Iris pigment epithelial cell (primary cell): ENCODE measurements around the gene CHSY3.

Source experiments
- DNase-seq: peaks from one replicate; pipeline ENCODE4 v3.0.0-alpha.2; 2011; ENCODE audit warnings: low read depth

Gene CHSY3

DNA sequence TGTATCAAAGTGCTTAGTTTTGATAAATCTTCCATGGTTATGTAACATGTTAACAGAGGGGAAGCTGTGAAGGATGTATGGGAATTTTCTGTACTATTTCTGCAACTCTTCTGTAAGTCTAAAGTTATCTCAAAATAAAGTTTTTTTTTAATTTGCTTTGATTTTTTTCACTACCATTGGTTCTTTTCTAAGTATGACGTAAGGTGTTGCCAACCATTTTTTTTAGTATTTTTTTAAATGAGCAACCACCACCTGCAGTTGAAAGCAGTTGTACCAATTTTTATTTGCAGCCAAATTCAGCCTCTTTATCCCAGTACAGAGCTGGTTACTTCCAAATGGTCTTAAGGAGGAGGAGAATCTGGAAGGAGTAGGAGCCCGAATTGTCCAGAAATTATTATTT is 192.2 kb downstream of the CHSY3 start:
- DNase-seq, result no peak

DNA sequence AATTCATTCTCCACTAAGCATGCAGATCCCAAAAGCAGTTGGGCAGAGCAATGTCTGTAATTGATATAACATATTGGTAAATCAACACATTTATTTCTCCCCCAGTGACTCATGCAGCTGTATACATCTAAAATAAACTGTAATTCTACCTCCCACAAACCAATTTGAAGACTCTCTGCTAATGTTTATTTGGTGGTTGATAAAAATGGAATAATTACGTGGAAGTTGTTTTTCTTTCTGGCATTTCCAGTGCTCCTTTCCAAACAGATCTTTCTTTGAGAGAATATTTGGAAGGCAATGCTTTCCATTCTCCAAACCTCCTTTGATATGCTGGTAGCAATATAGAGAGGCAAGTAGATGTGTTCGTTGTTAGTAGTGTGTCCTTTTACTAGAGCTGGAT is 194.7 kb downstream of the CHSY3 start:
- DNase-seq, result no peak

DNA sequence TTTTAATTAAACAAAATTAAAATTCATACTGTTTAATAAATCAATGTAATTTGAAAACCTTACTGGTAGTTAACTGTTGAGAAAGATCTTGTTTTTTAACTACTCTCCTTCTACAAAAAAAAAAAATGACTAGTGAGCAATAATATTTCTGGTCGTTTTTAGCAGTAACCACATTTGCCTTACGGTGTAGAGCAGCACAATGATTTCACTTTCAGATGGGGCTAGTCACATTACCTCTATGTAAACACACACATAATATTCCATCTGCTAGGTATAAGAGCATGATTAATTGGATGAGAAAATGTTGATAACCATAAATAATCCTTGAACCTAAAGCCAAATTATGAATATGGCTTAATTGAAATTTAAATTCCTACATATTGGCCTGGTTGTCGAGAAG is 198.1 kb downstream of the CHSY3 start:
- DNase-seq, result no peak

DNA sequence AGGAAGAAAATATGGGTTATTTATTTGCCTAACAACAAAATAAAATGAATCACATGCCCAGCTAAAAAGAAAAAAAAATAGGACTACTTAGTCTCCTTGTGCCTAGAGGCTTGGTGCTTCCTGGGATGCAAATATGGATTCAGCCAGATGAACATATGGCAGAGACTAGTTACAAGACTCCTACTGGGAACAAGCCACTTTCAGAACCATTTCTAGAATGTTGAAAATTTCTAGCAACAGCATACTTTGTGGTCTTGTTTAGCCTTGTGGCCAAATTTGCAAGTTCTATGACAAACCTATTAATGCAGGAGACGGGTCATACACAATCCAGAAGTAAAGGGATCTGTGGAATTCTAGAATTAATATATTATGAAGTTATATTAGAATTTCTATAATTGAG is 198.7 kb downstream of the CHSY3 start:
- no peak for DNase-seq

DNA sequence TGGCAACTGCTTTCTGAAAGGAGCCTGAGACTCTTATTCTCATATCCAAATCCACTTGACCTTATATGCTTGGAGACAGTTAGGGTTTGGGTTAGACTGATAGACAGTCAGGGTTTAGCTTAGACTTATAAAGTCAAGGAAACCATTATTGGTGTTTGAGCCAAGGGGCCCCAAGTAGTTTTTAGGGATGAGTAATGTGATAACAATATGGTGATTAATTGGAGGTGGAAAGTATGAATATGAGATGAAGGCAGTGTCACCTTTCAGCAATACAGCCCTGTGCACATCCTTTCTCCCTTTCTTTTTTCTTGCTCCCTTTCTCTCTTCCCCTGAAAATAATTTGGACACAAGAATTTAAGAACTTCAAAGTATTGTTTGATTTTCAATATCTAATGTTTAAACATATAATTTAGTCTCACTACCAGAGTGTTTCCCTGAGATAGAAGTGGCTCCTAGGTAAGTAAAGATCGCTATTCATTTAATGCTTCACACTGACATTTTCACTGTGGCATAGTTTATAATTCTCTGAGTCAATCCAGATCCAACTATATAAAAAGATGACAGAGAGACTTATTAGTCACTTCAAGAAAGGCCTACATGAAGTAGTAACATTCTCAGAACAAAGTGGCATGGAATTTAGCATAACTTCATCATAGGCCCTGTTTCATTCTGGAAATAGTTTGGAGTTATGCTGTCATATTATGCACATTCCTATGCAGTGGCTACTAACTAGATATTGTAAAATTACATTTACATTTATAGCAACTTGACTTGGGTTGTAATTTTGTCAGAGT is 200.8 kb downstream of the CHSY3 start:
- peak; percentile 28 for DNase-seq

DNA sequence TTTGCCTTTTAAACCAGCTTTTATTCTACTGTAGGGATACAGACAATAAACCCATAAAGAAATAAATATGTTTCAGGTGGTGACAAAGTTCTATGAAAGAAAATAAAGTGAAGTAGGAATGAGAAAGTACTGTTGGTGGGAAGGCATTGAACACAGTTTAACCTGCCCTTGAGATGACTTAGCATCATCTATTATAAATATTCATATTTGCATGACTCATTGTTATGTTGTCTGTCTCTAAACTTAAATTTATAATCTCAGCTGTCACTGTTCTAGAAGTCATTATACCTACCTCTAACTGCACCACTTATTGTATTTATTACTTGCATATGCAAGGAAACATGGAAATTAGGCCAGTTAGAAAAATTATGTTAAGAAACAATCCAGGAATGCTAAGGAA is 202.2 kb downstream of the CHSY3 start:
- DNase-seq, result no peak

DNA sequence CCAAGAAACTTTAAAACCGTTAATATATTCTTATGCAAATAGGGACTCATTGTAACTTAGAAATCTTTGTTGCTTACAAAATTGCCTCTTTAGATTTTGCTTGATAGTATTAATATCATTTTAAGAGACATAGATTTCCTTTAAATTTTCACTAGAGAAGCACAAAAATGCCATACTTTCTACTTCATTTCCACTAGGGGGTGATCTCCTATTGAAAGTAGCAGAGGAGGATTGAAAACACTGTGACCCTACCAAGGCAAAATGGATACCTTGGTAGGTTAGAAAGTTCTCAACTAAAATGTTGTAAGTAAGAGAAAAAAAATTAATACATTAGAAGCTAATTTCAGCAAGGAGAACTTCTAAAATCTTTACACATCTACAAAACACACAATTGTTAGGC is 204.9 kb downstream of the CHSY3 start:
- peak; percentile 39 for DNase-seq

DNA sequence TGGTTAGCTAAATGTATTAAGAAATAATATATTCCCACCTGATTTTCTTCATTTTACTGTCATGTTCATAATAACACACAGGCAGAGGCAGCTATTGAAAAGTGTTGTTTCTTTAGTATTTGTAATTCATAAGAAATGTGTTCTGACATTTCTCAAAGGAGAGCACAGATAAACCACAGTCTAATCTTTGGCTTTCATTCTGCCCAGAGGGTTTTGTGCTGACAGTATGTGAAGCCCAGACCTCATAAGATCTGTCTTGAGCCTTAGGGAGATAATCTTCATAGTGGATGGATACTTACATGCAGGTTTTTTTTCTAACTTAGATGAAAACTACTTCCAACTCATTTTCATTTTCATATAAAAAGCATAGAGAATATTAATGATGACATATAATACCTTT is 206.1 kb downstream of the CHSY3 start:
- peak; percentile 9 for DNase-seq

DNA sequence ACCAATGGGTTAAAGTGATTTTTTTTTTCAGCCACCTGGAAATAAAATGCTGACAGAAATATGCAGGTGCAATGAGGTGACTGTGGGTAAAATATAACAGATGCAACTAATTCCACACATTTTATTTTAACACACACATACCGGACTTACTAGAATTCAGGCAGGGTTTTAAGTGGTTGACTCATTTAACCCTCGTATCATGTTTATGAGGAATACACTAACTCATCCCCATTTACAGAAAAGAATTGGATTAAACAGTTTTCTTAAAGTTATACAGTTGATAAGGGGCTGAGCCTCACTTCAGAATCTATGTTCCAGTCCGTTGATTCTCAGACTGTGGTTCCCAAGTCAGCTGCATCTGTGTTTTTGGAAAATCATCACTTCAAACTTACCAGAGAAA is 207.5 kb downstream of the CHSY3 start:
- no peak for DNase-seq

DNA sequence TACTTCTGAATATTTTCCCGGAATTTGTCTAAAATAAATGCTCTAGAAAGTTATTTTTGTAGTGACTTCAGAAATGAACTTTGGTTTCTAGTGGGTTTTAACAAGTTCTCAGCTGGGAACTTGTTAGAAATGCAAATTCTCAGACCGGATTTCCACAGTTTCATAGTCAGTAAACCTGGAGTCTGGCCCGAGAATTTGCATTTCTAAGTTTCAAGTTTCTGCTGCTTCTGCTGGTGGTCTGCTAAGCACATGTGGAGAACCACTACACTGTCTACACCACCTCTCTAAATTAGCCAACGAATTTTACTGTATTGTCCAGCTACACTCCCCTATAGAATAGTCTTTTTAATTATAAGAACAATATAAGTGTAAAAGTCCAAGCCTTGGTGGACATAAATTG is 208.0 kb downstream of the CHSY3 start:
- DNase-seq, result no peak

DNA sequence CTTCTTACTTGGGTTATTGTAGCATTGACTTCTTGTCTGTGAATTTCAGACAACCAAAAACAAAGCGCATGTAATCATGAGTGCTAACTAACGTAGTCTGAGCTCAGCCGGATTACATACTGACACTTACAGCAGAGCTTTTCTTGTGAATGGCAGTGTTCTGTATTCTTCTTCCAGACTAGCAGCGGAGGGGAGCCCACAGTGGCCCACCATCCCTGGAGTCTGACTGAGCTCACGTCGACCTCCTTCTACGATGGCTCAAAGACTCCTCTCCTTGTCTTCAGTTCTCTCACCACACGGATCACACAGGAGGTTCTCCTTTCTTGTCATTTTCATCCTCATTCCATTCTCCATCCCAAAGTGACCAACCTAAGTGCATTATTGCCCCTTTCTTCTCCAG is 211.4 kb downstream of the CHSY3 start:
- DNase-seq, result no peak

DNA sequence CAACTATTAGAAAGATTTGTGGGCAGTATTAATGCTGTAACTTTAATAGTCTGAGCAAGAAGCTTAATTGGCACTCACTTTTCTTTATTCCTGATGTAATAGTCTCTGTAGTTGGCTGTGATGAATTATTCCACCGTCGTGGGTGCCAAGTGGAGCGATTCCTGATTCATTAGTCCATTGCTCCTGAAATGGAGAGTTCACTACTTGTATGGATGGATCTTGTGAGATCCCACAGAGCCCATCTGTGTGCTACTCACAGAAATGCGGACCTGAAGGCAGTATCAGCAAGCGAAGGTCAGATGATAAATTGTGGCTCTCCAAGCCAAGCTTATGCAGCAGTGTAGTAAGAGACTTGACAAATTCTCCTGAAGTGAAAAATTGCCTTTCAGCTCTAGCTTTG is 212.2 kb downstream of the CHSY3 start:
- no peak for DNase-seq

DNA sequence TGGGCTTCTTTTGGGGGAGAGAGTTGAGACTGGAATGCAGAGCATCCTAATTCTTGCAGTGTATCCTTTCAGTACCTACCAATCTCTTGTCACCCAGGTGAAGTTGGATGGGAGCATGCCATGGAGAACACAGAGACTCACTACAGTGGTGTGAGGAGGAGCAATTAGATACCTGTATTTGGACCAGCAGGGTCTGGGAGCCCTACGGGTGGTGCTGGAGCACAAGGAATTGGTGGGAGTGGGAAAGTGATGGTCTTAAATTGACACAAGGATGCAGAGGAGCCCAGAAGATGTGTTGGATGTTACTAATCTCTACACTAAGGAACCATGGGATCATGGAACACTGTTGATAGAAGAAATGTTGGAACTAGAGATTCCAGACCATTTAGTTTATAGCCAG is 212.7 kb downstream of the CHSY3 start:
- DNase-seq, result no peak

DNA sequence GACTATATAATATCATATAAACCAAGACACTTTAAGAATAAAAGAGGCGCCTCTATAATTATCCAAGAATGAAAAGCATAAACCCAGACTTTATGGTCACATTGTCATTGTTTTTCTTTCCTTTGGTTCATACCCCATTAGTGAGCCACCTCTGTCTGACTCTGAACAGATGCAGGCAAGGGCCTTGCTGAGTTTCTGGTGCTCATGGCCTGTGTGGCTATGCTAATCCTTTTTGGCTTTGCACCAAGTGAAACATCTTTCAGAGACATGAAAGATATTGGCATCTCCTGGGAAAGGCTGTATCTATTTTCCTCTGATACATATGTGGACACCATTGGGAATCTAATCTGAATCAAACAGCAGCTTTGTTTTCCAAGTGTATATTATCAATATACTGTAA is 222.5 kb downstream of the CHSY3 start:
- peak; percentile 7 for DNase-seq

DNA sequence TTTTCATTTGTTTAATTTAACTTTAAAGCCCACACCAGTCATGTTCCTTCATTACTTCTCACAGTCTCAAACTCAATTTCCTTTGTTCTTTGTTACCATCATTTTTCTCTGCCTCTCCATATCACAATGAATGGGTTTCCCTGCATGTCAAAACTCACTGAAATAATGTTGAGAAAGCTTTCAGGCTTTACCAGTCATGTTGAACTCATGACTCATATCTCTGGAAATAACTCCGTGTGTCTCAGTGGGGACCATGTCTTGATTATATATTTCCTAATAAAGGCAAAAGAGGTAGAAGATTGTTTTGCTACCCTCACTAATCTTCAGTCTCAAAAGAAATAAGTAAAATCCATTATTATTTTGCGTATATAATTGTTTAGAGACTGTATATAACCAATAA is 231.2 kb downstream of the CHSY3 start:
- peak; percentile 73 for DNase-seq

DNA sequence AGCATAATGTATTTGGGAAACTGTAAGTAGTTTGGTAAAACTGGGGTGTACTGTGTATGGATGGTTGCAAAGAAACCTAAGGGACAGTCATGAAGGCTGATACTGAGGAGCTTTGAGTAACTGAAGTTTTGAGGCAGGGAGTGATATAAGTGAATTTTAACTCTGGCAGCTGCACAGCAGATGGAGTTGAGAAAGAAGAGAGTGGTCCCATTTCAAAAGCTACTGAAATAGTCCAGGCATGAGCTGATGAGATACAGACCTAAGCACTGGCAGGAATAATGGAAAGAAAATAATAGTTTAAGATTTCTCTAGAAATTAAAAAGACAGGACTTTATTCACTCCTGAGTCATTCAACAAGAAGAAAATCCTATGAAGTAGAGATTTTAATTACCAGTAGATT is 232.0 kb downstream of the CHSY3 start:
- no peak for DNase-seq

DNA sequence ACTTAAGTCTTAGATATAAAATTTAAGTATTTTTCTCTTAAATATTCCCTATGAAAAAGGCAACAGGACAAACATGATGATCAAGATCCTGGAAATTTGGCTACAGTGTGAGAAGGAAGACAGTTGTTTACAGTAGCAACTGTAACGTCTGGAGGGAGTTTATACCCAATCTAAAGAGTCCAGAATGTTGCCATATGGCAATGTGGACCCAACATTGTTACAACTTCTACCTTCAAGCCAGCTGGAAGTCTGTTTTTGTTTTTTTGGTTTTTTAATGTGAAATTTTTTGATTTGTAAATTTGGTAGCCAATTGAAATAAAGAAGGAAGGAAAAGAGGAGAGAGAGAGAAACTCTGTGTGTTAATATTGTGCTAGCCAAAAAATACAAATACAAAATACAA is 233.4 kb downstream of the CHSY3 start:
- no peak for DNase-seq

DNA sequence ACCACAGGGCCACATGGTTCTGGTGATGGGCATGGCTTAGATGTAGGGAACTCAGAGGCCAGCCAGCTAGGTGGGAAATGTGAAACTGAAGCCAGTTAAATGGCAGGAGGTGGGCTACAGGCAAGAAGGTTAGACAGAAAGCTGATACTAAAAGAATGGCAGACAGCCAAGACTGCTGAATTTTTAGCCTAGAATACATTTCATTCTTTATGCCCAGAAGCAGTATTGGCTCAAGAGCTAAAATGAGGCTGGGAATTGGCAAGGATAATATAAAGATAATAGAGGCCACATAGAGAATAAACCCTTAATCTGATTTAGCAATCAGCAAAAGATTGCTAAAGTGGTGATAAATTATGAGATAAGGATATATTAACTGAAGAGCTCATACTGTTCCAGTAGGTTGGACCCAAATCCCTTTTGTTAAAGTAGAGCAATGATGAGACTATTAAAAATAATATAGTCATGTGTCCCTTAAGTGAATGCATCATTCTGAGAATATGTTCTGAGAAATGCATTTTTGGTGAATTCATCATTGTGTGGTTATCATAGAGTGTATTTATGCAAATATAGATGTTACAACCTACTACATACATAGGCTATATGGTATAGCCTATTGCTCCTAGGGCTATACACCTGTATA is 234.3 kb downstream of the CHSY3 start:
- peak; percentile 24 for DNase-seq

DNA sequence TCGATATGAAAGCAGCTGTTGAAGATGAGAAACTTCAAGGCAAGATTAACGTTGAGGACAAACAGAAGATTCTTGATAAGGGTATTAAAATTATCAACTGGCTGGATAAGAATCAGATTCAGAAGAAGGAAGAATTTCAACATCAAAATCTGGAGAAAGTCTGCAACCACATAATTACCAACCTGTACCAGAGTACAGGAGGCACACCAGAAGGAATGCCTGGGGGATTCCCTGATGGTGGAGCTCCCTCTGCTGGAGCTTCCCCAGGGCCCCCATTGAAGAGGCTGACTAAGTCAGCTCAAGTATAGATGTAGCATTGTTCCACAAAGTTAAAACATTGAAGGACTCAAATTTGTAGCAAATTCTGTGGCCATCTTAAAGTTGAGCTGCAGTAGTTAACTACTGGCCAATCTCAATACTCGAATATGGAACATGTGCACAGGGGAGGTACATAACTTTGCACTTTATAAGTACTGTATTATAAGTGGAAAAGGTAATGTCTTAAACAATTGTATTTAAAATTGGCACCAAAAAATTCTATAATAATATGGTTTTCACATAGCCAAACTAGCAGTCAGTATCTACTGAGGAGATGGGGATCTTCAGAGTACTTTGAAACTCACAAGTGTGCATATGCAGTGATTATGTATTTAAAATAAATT is 237.5 kb downstream of the CHSY3 start:
- peak; percentile 49 for DNase-seq

DNA sequence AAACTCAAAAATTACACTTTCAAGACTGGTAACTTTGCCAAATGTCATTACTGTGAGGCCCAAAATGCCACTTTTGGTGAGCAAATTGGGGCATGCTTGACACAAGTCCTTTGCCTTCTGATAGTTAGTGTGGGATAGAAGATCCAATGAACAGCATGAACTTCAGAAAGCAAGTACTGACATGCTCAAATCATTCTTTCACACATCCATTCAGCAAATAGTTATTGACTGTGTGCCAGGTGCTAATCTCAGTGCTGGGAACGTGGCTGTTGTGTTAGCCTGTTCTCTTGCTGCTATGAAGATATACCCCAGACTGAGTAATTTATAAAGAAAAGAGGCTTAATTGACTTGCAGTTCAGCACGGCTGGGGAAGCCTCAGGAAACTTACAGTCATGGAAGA is 247.0 kb downstream of the CHSY3 start:
- no peak for DNase-seq

DNA sequence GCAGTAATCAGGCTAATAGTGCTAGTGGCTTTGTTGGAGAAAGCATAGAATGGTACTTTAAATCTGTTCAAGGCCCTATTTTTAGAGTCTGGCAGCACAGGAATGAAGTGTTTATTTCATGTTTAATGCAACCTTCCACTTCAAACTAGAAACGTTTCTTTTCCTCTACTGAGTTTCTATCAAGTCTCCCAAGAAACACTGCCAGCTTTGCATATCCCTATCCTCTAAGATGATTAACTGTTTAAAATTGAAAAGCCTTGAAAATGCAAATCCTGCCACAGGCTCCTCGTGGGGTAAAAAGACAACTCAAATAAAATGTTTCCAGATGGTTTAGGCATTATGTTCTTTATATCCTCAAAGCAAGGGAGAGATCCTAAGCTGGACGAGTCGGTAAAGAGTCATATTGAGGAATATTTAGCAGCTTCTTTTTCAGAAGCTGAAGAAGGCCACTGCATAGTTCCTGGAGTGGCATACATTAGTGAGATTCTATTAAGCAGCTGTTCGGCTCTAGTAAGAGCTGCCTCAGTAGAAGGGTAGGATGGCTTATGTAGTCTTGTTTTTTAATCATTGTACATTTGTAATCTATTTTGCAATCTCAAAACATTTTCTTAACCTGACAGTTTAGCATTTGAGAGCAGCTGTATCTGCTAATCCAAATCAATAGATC is 251.2 kb downstream of the CHSY3 start:
- no peak for DNase-seq

DNA sequence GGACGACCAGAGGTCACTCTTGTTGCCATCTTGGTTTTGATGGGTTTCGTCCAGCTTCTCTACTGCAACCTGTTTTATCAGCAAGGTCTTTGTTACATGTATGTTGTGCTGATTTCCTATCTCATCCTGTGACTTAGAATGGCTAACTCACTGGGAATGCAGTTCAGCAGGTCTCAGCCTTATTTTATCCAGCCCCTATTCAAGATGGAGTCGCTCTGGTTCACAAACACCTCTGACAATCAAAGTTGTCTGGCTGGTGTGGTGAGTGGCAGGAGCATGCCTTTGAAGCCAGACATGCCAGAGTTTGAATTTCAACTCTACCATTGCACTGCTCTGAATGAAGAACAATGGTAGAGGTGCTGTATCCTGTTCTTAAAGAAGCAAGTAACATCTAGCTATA is 253.8 kb downstream of the CHSY3 start:
- DNase-seq, result no peak

DNA sequence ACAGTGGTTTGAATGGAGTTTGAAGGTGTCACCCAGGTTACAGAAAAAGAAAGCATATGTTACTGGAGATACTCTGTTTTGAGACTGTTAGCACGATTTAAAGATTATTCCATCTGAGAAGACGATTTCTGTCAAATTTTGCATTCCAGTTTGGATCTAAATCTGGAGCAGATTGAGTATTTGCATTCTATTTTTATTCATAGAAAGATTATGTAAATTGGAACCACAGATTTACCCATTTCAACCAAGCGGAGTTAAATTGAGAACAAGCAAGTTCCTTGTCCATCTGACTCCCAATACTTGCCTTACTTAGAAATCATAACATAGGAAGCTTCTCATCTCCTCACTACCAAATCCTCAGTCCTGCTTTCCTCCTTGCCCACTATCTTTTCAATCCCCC is 255.7 kb downstream of the CHSY3 start:
- DNase-seq, result no peak
